Measurements from ENCODE around the gene FREM2. TPM values are rescaled to one million over a fixed set of nuclear protein-coding genes. Genes with fewer than 3 reads are reported as not detected.

FREM2 gene
- total RNA-seq, 1 donor from 2014 or later, result 4.6 TPM

DNA sequence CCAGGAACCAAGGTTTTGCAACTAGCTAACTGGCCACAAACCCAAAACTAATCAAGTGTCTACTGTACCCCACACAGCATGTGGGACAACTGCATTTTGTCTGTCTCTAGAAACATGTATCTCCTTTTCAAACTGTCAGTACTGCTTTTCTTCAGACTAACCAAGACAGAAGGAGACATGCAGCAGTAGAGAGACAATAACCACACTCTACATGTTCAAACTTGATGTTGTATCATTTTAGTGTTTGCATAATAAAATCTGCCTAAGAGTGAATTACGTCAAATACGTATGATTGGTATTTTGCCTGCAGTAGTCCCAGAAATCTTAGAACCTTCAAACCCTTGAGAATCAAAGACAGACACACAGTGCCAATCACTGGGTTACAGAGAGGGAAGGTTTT is 22.0 kb upstream of the FREM2 start:
- H3K27me3 Mint-ChIP-seq (ENCODE audit: unreplicated experiment), result peaks cover 2% of the 10 kb centered on the region
- H3K4me3 Mint-ChIP-seq (ENCODE audit: unreplicated experiment), result no peak overlapping the region
- TF ChIP-seq, protein P1, sequence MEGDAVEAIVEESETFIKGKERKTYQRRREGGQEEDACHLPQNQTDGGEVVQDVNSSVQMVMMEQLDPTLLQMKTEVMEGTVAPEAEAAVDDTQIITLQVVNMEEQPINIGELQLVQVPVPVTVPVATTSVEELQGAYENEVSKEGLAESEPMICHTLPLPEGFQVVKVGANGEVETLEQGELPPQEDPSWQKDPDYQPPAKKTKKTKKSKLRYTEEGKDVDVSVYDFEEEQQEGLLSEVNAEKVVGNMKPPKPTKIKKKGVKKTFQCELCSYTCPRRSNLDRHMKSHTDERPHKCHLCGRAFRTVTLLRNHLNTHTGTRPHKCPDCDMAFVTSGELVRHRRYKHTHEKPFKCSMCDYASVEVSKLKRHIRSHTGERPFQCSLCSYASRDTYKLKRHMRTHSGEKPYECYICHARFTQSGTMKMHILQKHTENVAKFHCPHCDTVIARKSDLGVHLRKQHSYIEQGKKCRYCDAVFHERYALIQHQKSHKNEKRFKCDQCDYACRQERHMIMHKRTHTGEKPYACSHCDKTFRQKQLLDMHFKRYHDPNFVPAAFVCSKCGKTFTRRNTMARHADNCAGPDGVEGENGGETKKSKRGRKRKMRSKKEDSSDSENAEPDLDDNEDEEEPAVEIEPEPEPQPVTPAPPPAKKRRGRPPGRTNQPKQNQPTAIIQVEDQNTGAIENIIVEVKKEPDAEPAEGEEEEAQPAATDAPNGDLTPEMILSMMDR (IDR thresholded peaks at IDR 0.05; ENCODE audit: unreplicated experiment), result no peak
- no peak for DNase-seq (ENCODE audit: low spot score)
- H3K36me3 Mint-ChIP-seq (ENCODE audit: low read depth, unreplicated experiment), result no peaks in the 10 kb centered on the region
- H3K27ac Mint-ChIP-seq (ENCODE audit: unreplicated experiment), result no peak overlapping the region
- H3K9me3 Mint-ChIP-seq (ENCODE audit: unreplicated experiment), result no peaks in the 10 kb centered on the region
- H3K4me1 Mint-ChIP-seq (ENCODE audit: unreplicated experiment), result no peaks in the 10 kb centered on the region

DNA sequence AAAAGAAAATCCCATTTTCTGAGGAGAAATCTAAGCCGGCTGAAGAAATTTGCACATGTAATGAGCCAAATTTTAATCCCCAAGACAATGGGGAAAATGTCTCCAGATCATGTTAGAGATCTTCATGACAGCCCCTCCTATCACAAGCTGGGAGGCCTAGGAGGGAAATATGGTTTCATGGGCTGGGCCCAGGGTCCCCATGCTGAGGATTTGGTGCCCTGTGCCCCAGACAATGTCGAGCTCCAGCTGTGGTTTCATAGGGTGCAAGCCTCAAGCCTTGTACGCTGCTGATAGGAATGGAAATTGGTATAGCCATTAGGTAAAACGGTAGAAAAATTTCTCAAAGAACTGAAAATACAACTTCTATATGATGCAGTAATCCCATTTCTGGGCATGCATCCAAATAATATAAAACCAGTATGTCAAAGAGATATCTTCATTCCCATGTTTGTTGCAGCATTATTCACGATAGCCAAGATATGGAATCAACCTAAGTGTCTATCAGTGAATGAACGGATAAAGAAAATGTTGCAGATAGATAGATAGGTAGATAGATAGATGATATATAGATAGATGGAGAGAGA is 19.3 kb upstream of the FREM2 start:
- Mint-ChIP-seq H3K27ac (ENCODE audit: unreplicated experiment) (no peak overlapping the region), H3K4me1 (ENCODE audit: unreplicated experiment) (no peaks in the 10 kb centered on the region), H3K36me3 (ENCODE audit: low read depth, unreplicated experiment) (no peaks in the 10 kb centered on the region), H3K27me3 (ENCODE audit: unreplicated experiment) (peaks cover 2% of the 10 kb centered on the region), H3K9me3 (ENCODE audit: unreplicated experiment) (no peaks in the 10 kb centered on the region), H3K4me3 (ENCODE audit: unreplicated experiment) (no peak overlapping the region)
- TF ChIP-seq, protein P1 (IDR thresholded peaks at IDR 0.05; ENCODE audit: unreplicated experiment), result no peak
- no peak for DNase-seq (ENCODE audit: low spot score)

DNA sequence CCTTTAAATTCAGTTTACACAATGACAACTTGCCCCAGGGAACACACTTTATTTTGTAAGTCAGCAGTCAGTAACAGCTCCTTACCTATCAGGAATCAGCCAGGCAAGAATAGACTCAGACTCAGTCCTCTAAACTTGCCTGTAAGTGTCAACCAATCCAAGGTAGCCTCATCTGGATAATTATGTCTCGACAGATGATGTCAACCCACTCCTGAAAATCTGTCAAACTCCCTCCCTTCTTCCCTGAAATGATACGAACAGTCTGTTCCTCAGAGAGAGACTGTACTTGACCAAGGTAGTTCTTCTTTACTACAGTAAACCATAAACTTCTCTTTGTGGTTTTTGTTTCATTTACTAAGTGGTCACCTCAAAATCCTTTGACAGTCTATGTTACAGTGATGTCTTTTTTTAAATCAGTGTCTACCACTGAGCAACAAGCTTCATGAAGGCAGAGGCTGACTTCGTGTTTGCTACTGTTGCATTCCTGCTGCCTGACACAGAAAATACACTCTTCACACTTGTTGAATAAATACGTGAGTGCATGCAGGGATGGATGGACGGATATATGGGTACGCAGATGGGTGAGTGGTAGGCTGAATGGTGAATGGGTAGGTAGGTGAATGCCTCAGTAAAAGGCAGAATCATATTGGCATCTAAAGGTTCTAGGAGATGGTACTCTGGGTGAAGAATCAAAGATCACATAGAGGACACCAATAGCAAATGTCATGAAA is 17.5 kb upstream of the FREM2 start:
- H3K36me3 Mint-ChIP-seq (ENCODE audit: low read depth, unreplicated experiment), result no peaks in the 10 kb centered on the region
- H3K27ac Mint-ChIP-seq (ENCODE audit: unreplicated experiment), result no peak overlapping the region
- no peaks in the 10 kb centered on the region for H3K4me1 Mint-ChIP-seq (ENCODE audit: unreplicated experiment)
- TF ChIP-seq, protein P1 (IDR thresholded peaks at IDR 0.05; ENCODE audit: unreplicated experiment), result no peak
- H3K9me3 Mint-ChIP-seq (ENCODE audit: unreplicated experiment), result no peaks in the 10 kb centered on the region
- peaks cover 2% of the 10 kb centered on the region for H3K27me3 Mint-ChIP-seq (ENCODE audit: unreplicated experiment)
- no peak for DNase-seq (ENCODE audit: low spot score)
- H3K4me3 Mint-ChIP-seq (ENCODE audit: unreplicated experiment), result no peak overlapping the region

DNA sequence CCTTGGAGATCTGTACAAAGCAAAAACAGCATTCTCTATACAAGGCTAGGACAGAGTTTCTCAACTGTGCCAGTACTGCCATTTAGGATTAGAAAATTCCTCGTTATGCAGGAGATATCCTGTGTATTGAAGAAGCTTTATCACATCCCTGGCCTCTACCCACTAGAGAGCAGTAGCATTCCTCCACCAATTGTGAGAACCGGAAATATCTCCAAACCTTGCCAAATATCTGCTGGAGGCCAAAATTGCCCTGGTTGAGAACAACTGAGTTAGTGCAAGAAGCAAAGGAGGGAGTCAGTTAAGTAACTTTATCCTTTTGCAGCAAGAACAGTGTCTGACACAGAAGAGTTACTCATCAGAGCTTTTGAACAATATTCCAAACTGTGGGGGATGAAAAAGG is 16.2 kb upstream of the FREM2 start:
- Mint-ChIP-seq H3K9me3 (ENCODE audit: unreplicated experiment) (no peaks in the 10 kb centered on the region), H3K4me3 (ENCODE audit: unreplicated experiment) (no peak overlapping the region), H3K36me3 (ENCODE audit: low read depth, unreplicated experiment) (no peaks in the 10 kb centered on the region), H3K27ac (ENCODE audit: unreplicated experiment) (no peak overlapping the region), H3K27me3 (ENCODE audit: unreplicated experiment) (peaks cover 2% of the 10 kb centered on the region), H3K4me1 (ENCODE audit: unreplicated experiment) (peaks cover 3% of the 10 kb centered on the region)
- no peak for DNase-seq (ENCODE audit: low spot score)
- TF ChIP-seq, protein P1 (IDR thresholded peaks at IDR 0.05; ENCODE audit: unreplicated experiment), result no peak

DNA sequence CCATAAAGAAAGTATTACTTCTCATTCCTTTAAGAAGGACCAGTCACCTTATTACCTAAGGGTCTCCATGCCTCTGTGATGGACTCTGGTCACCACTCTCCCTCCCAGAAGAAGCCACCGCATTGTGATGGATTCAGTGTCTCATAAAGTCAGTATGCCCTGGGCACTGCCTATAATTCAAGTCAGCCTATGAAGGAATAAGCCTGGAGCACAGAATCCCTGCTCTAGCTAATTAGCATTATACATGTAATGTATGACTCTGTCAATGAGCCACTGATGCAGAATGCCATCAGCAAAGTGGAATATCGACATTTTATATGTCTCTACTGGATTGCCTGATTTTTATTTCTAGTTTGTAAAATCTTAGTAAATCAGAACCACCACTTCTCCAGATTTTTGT is 14.9 kb upstream of the FREM2 start:
- Mint-ChIP-seq H3K27ac (ENCODE audit: unreplicated experiment) (no peak overlapping the region), H3K36me3 (ENCODE audit: low read depth, unreplicated experiment) (no peaks in the 10 kb centered on the region), H3K27me3 (ENCODE audit: unreplicated experiment) (peaks cover 2% of the 10 kb centered on the region), H3K9me3 (ENCODE audit: unreplicated experiment) (no peaks in the 10 kb centered on the region), H3K4me1 (ENCODE audit: unreplicated experiment) (peaks cover 3% of the 10 kb centered on the region), H3K4me3 (ENCODE audit: unreplicated experiment) (no peak overlapping the region)
- TF ChIP-seq, protein P1 (IDR thresholded peaks at IDR 0.05; ENCODE audit: unreplicated experiment), result no peak
- DNase-seq (ENCODE audit: low spot score), result no peak

Data from endothelial cell (in vitro differentiated cells).